Keratinocyte (primary cell): ENCODE measurements around the gene PNKP. TPM values are rescaled to one million over a fixed set of nuclear protein-coding genes. Genes with fewer than 3 reads are reported as not detected.

Source experiments
- DNase-seq: peaks from one replicate; pipeline ENCODE4 v3.0.0-alpha.2; 2011; ENCODE audit warnings: low read depth, missing footprints, low spot score
- FAIRE-seq: peaks from 2 replicates; lab custom pipeline; 2011; peaks lifted over from hg19 to GRCh38; lab: Jason Lieb, UNC
- H2AFZ ChIP-seq: 2 replicates; pipeline ENCODE4 v1.6.0; 2012; ENCODE audit warnings: low read length, control low read depth, inconsistent platforms; ENCODE audit not compliant: control insufficient read depth
- H3K27ac ChIP-seq: 2 replicates; pipeline ENCODE4 v1.5.1; 2011; ENCODE audit warnings: low read length; ENCODE audit not compliant: control insufficient read depth, insufficient read depth
- H3K27me3 ChIP-seq: 3 replicates; pipeline ENCODE4 v1.6.0; 2011; ENCODE audit warnings: low read length; ENCODE audit not compliant: control insufficient read depth, insufficient read depth; ENCODE audit errors: extremely low read depth
- H3K36me3 ChIP-seq, 2 experiments: 2 replicates in 1 of 2; 3 replicates in 1 of 2; pipeline ENCODE4 v1.5.1; 2011; ENCODE audit warnings: low read length in 2 of 2, mild to moderate bottlenecking in 1 of 2; ENCODE audit not compliant: control insufficient read depth in 2 of 2, insufficient read depth in 2 of 2; ENCODE audit errors: extremely low read depth in 1 of 2
- H3K4me1 ChIP-seq: 3 replicates; pipeline ENCODE4 v1.5.1; 2011; ENCODE audit warnings: low read length; ENCODE audit not compliant: control insufficient read depth, insufficient read depth; ENCODE audit errors: extremely low read depth
- H3K4me2 ChIP-seq: 3 replicates; pipeline ENCODE4 v1.6.0; 2011; ENCODE audit warnings: low read depth, low read length; ENCODE audit not compliant: control insufficient read depth, insufficient read depth; ENCODE audit errors: extremely low read depth
- H3K4me3 ChIP-seq, 3 experiments: fragments of 200-600 bp in 1 of 3; sonication (generic) in 1 of 3; 2 replicates in 2 of 3; 3 replicates in 1 of 3; pipeline ENCODE4 v1.5.1; 2011 to 2016; ENCODE audit warnings: low read length in 3 of 3, mild to moderate bottlenecking in 3 of 3, control low read depth in 2 of 3, inconsistent platforms in 1 of 3, low read depth in 1 of 3, mixed read lengths in 1 of 3, mixed run types in 1 of 3, moderate library complexity in 1 of 3; ENCODE audit not compliant: control insufficient read depth in 2 of 3, insufficient read depth in 2 of 3; ENCODE audit errors: extremely low read depth in 1 of 3
- H3K79me2 ChIP-seq: 2 replicates; pipeline ENCODE4 v1.6.0; 2012; ENCODE audit warnings: low read length; ENCODE audit not compliant: control insufficient read depth, insufficient read depth
- H3K9ac ChIP-seq: 3 replicates; pipeline ENCODE4 v1.6.0; 2011; ENCODE audit warnings: low read length; ENCODE audit not compliant: control insufficient read depth, insufficient read depth; ENCODE audit errors: extremely low read depth
- H3K9me1 ChIP-seq: 3 replicates; pipeline ENCODE4 v1.6.0; 2011; ENCODE audit warnings: low read length; ENCODE audit not compliant: control insufficient read depth, insufficient read depth; ENCODE audit errors: extremely low read depth
- H3K9me3 ChIP-seq: 2 replicates; pipeline ENCODE4 v1.5.1; 2012; ENCODE audit warnings: low read depth, low read length; ENCODE audit not compliant: control insufficient read depth
- H4K20me1 ChIP-seq: 3 replicates; pipeline ENCODE4 v1.6.0; 2011; ENCODE audit warnings: low read length; ENCODE audit not compliant: control insufficient read depth, insufficient read depth; ENCODE audit errors: extremely low read depth
- EZH2 ChIP-seq: IDR thresholded peaks from one replicate; pipeline ENCODE4 v1.6.1; 2012; ENCODE audit warnings: inconsistent platforms, mild to moderate bottlenecking, low read length, moderate library complexity
- dilution Hi-C: fragments of 300-500 bp; cut with MboI; formaldehyde crosslinking; loops from one replicate; pipeline ENCODE4 v1.7.0; 2020; ENCODE audit warnings: low sequenced_read_pairs; ENCODE audit not compliant: extremely low pct_ligation_motif_present
- polyA plus RNA-seq, 5 experiments: library from polyadenylated mRNA; depleted of rRNA in 3 of 5; stranded (reverse) in 3 of 5; stranded (forward) in 1 of 5; unstranded in 1 of 5; fragments of >200 nt; gene quantifications; 1 replicate in 1 of 5; 2 replicates in 3 of 5; 3 replicates in 1 of 5; pipeline versions ENCODE4 v1.2.1 to v1.2.3, GENCODE V29; 2011 to 2012; ENCODE audit warnings: missing spikeins in 2 of 5, low read depth in 1 of 5, low replicate concordance in 1 of 5
- TF ChIP-seq, protein P1 (sequence below), 3 experiments: IDR thresholded peaks in 1 of 3; conservative IDR thresholded peaks in 1 of 3; optimal IDR thresholded peaks in 1 of 3; 2 replicates in 2 of 3; 3 replicates in 1 of 3; pipeline versions ENCODE3 to v1.5.1; 2011; ENCODE audit warnings: low read length in 3 of 3, mild to moderate bottlenecking in 3 of 3, moderate library complexity in 2 of 3, control low read depth in 1 of 3, inconsistent platforms in 1 of 3; ENCODE audit not compliant: insufficient read depth in 2 of 3; ENCODE audit errors: extremely low read depth in 1 of 3

Gene PNKP
- polyA plus RNA-seq, 1 donor (not counting 4 experiments of a cell fraction or from before 2014, with no cell fraction given), result 19.3 TPM

- no peaks in the 10 kb centered on the region for H3K9me3 ChIP-seq
- no peaks in the 10 kb centered on the region for H3K79me2 ChIP-seq
- TF ChIP-seq EZH2, result no peak
- TF ChIP-seq, protein P1, sequence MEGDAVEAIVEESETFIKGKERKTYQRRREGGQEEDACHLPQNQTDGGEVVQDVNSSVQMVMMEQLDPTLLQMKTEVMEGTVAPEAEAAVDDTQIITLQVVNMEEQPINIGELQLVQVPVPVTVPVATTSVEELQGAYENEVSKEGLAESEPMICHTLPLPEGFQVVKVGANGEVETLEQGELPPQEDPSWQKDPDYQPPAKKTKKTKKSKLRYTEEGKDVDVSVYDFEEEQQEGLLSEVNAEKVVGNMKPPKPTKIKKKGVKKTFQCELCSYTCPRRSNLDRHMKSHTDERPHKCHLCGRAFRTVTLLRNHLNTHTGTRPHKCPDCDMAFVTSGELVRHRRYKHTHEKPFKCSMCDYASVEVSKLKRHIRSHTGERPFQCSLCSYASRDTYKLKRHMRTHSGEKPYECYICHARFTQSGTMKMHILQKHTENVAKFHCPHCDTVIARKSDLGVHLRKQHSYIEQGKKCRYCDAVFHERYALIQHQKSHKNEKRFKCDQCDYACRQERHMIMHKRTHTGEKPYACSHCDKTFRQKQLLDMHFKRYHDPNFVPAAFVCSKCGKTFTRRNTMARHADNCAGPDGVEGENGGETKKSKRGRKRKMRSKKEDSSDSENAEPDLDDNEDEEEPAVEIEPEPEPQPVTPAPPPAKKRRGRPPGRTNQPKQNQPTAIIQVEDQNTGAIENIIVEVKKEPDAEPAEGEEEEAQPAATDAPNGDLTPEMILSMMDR (optimal IDR thresholded peaks at IDR 0.05 in 1 of 3, IDR thresholded peaks at IDR 0.05 in 1 of 3, conservative IDR thresholded peaks at IDR 0.05 in 1 of 3; ENCODE audit: extremely low read depth in 1 of 3, insufficient read depth in 2 of 3, low read length in 3 of 3), result no peak
- dilution Hi-C loops, result no loop called here
- FAIRE-seq (no peak), DNase-seq (no peak)
- no peak overlapping the region for H3K4me2 ChIP-seq
- no peak overlapping the region for H3K9ac ChIP-seq
- peaks cover 14 to 52% of the 10 kb centered on the region in 2 experiments for H3K36me3 ChIP-seq
- no peaks in the 10 kb centered on the region for H3K4me1 ChIP-seq
- no peaks in the 10 kb centered on the region for H4K20me1 ChIP-seq
- no peaks in the 10 kb centered on the region for H3K9me1 ChIP-seq
- no peak overlapping the region for H3K4me3 ChIP-seq
- no peak overlapping the region for H2AFZ ChIP-seq
- no peaks in the 10 kb centered on the region for H3K27me3 ChIP-seq
- H3K27ac ChIP-seq, result no peak overlapping the region
Measured at GRCh38 chr19:49831592-49831991, 35.8 kb downstream of the PNKP start.

DNA sequence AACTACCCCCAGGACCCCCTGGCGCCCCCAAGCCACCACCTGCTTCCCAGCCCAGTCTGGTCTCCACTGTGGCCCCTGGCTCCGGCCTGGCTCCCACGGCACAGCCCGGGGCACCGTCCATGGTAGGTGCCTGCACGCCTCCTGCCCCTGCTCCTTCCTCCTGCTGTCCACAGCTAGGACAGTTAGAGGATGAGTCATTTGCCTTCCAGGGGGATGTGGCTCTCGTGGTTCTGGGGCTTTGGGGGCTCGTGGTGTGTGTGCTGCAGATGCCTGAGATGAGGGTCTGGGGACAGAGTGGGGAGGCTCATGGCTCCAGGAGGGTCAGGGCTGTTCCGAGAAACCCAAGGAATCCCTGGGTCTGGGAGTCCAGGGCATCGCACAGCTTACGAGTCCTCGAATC, 36.6 kb downstream of the PNKP start:
- DNase-seq, result no peak
- no peak overlapping the region for H3K4me2 ChIP-seq
- no peaks in the 10 kb centered on the region for H4K20me1 ChIP-seq
- H3K9me1 ChIP-seq, result no peaks in the 10 kb centered on the region
- dilution Hi-C loops, result no loop called here
- FAIRE-seq, result no peak
- no peaks in the 10 kb centered on the region for H3K79me2 ChIP-seq
- TF ChIP-seq, protein P1 (optimal IDR thresholded peaks at IDR 0.05 in 1 of 3, IDR thresholded peaks at IDR 0.05 in 1 of 3, conservative IDR thresholded peaks at IDR 0.05 in 1 of 3; ENCODE audit: extremely low read depth in 1 of 3, insufficient read depth in 2 of 3, low read length in 3 of 3), result no peak
- no peak for TF ChIP-seq EZH2
- no peak overlapping the region for H3K27ac ChIP-seq
- H3K4me3 ChIP-seq, result no peak overlapping the region
- H3K27me3 ChIP-seq, result no peaks in the 10 kb centered on the region
- no peak overlapping the region for H3K9ac ChIP-seq
- no peaks in the 10 kb centered on the region for H3K4me1 ChIP-seq
- peaks cover 12 to 50% of the 10 kb centered on the region in 2 experiments for H3K36me3 ChIP-seq
- H3K9me3 ChIP-seq, result no peaks in the 10 kb centered on the region
- H2AFZ ChIP-seq, result no peak overlapping the region
